ENCODE data around the gene GGCT.
"Not testable (repeated sequence)": the region's sequence is repeated elsewhere in the genome, so short reads cannot be mapped to it uniquely, and the experiment has no call there.

The GGCT gene

GRCh38 chr7:30528779-30529178 is 24.1 kb upstream of the GGCT start:
- DNase-seq (ENCODE audit: low read depth), result no peak
- no peak for TF ChIP-seq CTCF (IDR thresholded peaks at IDR 0.05; ENCODE audit: low read depth, low read length, missing control alignments)
- H3K4me3 ChIP-seq (ENCODE audit: low read depth, low read length), result no peak overlapping the region

GRCh38 chr7:30527297-30527696 is 22.7 kb upstream of the GGCT start:
- H3K4me3 ChIP-seq (ENCODE audit: low read depth, low read length); DNase-seq (ENCODE audit: low read depth): not testable (repeated sequence)

GRCh38 chr7:30526163-30526562 is 21.5 kb upstream of the GGCT start:
- no peak for DNase-seq (ENCODE audit: low read depth)
- TF ChIP-seq CTCF (IDR thresholded peaks at IDR 0.05; ENCODE audit: low read depth, low read length, missing control alignments), result no peak
- no peak overlapping the region for H3K4me3 ChIP-seq (ENCODE audit: low read depth, low read length)

- no peak for TF ChIP-seq CTCF (IDR thresholded peaks at IDR 0.05; ENCODE audit: low read depth, low read length, missing control alignments)
- DNase-seq (ENCODE audit: low read depth), result no peak
- H3K4me3 ChIP-seq (ENCODE audit: low read depth, low read length), result no peak overlapping the region
Observed at GRCh38 chr7:30525429-30525828, 20.8 kb upstream of the GGCT start.

- H3K4me3 ChIP-seq (ENCODE audit: low read depth, low read length), result no peak overlapping the region
- TF ChIP-seq CTCF (IDR thresholded peaks at IDR 0.05; ENCODE audit: low read depth, low read length, missing control alignments), result no peak
- DNase-seq (ENCODE audit: low read depth), result no peak
Observed at GRCh38 chr7:30524545-30524944, 19.9 kb upstream of the GGCT start.

- TF ChIP-seq CTCF (IDR thresholded peaks at IDR 0.05; ENCODE audit: low read depth, low read length, missing control alignments), result no peak
- no peak overlapping the region for H3K4me3 ChIP-seq (ENCODE audit: low read depth, low read length)
- DNase-seq (ENCODE audit: low read depth), result no peak
Observed at GRCh38 chr7:30523466-30523865, 18.8 kb upstream of the GGCT start.

GRCh38 chr7:30522159-30522558 is 17.5 kb upstream of the GGCT start:
- no peak overlapping the region for H3K4me3 ChIP-seq (ENCODE audit: low read depth, low read length)
- DNase-seq (ENCODE audit: low read depth), result no peak
- TF ChIP-seq CTCF (IDR thresholded peaks at IDR 0.05; ENCODE audit: low read depth, low read length, missing control alignments), result no peak

GRCh38 chr7:30521532-30521931 is 16.9 kb upstream of the GGCT start:
- DNase-seq (ENCODE audit: low read depth), result no peak
- no peak overlapping the region for H3K4me3 ChIP-seq (ENCODE audit: low read depth, low read length)
- no peak for TF ChIP-seq CTCF (IDR thresholded peaks at IDR 0.05; ENCODE audit: low read depth, low read length, missing control alignments)
